CD14-positive monocyte (primary cell): Measurements from ENCODE around the gene UTP25. TPM values are rescaled to one million over a fixed set of nuclear protein-coding genes. Genes with fewer than 3 reads are reported as not detected.

ENCODE experiments used
- DNase-seq, 3 donors: peaks; one replicate each; pipeline ENCODE4 v3.0.0-alpha.2; 2011 to 2022
- H2AFZ ChIP-seq: 2 replicates; pipeline ENCODE4 v1.6.0; 2012; ENCODE audit warnings: mild to moderate bottlenecking, low read depth, low read length, inconsistent platforms; ENCODE audit not compliant: insufficient read depth, poor library complexity, severe bottlenecking
- H3K27ac ChIP-seq, 2 donors: 1 replicate in 1 of 2; 2 replicates in 1 of 2; pipeline ENCODE4 v1.5.1; 2012 to 2013; ENCODE audit warnings: low read length in 2 of 2, control low read depth in 1 of 2, inconsistent platforms in 1 of 2, low read depth in 1 of 2, mild to moderate bottlenecking in 1 of 2
- H3K27me3 ChIP-seq, 2 donors: one replicate each; pipeline versions ENCODE4 v1.6.0 to v1.6.1; 2011 to 2013; ENCODE audit warnings: low read length in 2 of 2; ENCODE audit not compliant: control insufficient read depth in 2 of 2, insufficient read depth in 2 of 2
- H3K36me3 ChIP-seq, 2 donors: replicated peaks in 1 of 2; 1 replicate in 1 of 2; 2 replicates in 1 of 2; pipeline versions ENCODE4 v1.5.1 to v1.6.1; 2012 to 2013; ENCODE audit warnings: low read length in 2 of 2, control low read depth in 1 of 2, inconsistent platforms in 1 of 2, mild to moderate bottlenecking in 1 of 2; ENCODE audit not compliant: insufficient read depth in 2 of 2, control insufficient read depth in 1 of 2
- H3K4me1 ChIP-seq, 2 donors: 1 replicate in 1 of 2; 2 replicates in 1 of 2; pipeline versions ENCODE4 v1.5.1 to v1.6.1; 2012 to 2013; ENCODE audit warnings: low read length in 2 of 2, control low read depth in 1 of 2, inconsistent platforms in 1 of 2, mild to moderate bottlenecking in 1 of 2, moderate library complexity in 1 of 2; ENCODE audit not compliant: insufficient read depth in 2 of 2, control insufficient read depth in 1 of 2
- H3K4me2 ChIP-seq: replicated peaks from 2 replicates; pipeline ENCODE3; 2012; ENCODE audit warnings: low read length, moderate library complexity, mild to moderate bottlenecking; ENCODE audit not compliant: poor library complexity, severe bottlenecking; ENCODE audit errors: extremely low read depth
- H3K4me3 ChIP-seq, 3 experiments: fragments of 200-600 bp in 1 of 3; sonication (generic) in 1 of 3; replicated peaks in 1 of 3; 1 replicate in 2 of 3; 2 replicates in 1 of 3; pipeline ENCODE4 v1.5.1; 2011 to 2013; ENCODE audit warnings: low read length in 3 of 3, mild to moderate bottlenecking in 3 of 3, control low read depth in 2 of 3, low read depth in 2 of 3, inconsistent platforms in 1 of 3, moderate library complexity in 1 of 3
- H3K79me2 ChIP-seq: 2 replicates; pipeline ENCODE4 v1.6.0; 2012; ENCODE audit warnings: mild to moderate bottlenecking, control low read depth, inconsistent platforms, low read length, moderate library complexity; ENCODE audit not compliant: insufficient read depth
- H3K9ac ChIP-seq: 2 replicates; pipeline ENCODE4 v1.6.0; 2017; ENCODE audit warnings: low read length, mild to moderate bottlenecking; ENCODE audit not compliant: insufficient read depth, poor library complexity, severe bottlenecking
- H3K9me3 ChIP-seq, 2 donors: replicated peaks in 1 of 2; 1 replicate in 1 of 2; 2 replicates in 1 of 2; pipeline versions ENCODE4 v1.5.1 to v1.6.1; 2012 to 2013; ENCODE audit warnings: low read length in 2 of 2, control low read depth in 1 of 2; ENCODE audit not compliant: control insufficient read depth in 1 of 2, insufficient read depth in 1 of 2
- H4K20me1 ChIP-seq: 2 replicates; pipeline ENCODE4 v1.6.0; 2012; ENCODE audit warnings: mild to moderate bottlenecking, low read length, control low read depth, moderate library complexity; ENCODE audit not compliant: insufficient read depth
- H3K27ac Mint-ChIP-seq, 7 donors: one replicate each; pipeline ENCODE4 v1.8.0; 2020; ENCODE audit warnings: mild to moderate bottlenecking in 7 of 7, mixed read lengths in 7 of 7, moderate library complexity in 6 of 7, inconsistent platforms in 2 of 7
- H3K27me3 Mint-ChIP-seq, 3 donors: one replicate each; pipeline ENCODE4 v1.8.0; 2021 to 2022; ENCODE audit warnings: low read depth in 3 of 3, mild to moderate bottlenecking in 3 of 3, mixed read lengths in 3 of 3, moderate library complexity in 3 of 3, inconsistent platforms in 1 of 3
- H3K36me3 Mint-ChIP-seq, 2 donors: one replicate each; pipeline ENCODE4 v1.8.0; 2020; ENCODE audit warnings: mixed read lengths in 2 of 2, inconsistent platforms in 1 of 2, mild to moderate bottlenecking in 1 of 2
- H3K4me1 Mint-ChIP-seq: one replicate; pipeline ENCODE4 v1.8.0; 2020; ENCODE audit warnings: mild to moderate bottlenecking, mixed read lengths
- H3K4me3 Mint-ChIP-seq, 2 donors: one replicate each; pipeline ENCODE4 v1.8.0; 2020; ENCODE audit warnings: mild to moderate bottlenecking in 2 of 2, mixed read lengths in 2 of 2, moderate library complexity in 1 of 2
- H3K9me3 Mint-ChIP-seq, 7 donors: one replicate each; pipeline ENCODE4 v1.8.0; 2020 to 2022; ENCODE audit warnings: mixed read lengths in 7 of 7, mild to moderate bottlenecking in 6 of 7, moderate library complexity in 6 of 7, inconsistent platforms in 2 of 7
- WGBS: methylation state at CpG from one replicate; pipeline ENCODE4 v1.1.5; 2013; ENCODE audit warnings: missing lambda C conversion rate; ENCODE audit not compliant: insufficient coverage; 5-methylcytosine and 5-hydroxymethylcytosine counted together
- intact Hi-C, 2 donors: fragments of 100-400 bp; cut with micrococcal nuclease; formaldehyde crosslinking; loops; one replicate each; pipeline versions ENCODE4 v1.15.0 to v1.15.1; 2023
- polyA plus RNA-seq, 3 donors: library from polyadenylated mRNA; depleted of rRNA in 1 of 3; unstranded in 2 of 3; stranded (reverse) in 1 of 3; fragments of 300-500 nt in 2 of 3; fragments of >200 nt in 1 of 3; fragmentation: Illumina TruSeq in 2 of 3; gene quantifications; 1 replicate in 2 of 3; 2 replicates in 1 of 3; pipeline ENCODE4 v1.2.3, GENCODE V29; 2012 to 2021
- TF ChIP-seq, protein P1 (sequence below): fragments of 200-600 bp; IDR thresholded peaks from one replicate; pipeline ENCODE4 v1.8.0; 2022; ENCODE audit warnings: antibody characterized with exemption, mild to moderate bottlenecking

UTP25 gene
- polyA plus RNA-seq, 3 donors, result 0.98 to 1.4 (median 1.1) TPM

DNA sequence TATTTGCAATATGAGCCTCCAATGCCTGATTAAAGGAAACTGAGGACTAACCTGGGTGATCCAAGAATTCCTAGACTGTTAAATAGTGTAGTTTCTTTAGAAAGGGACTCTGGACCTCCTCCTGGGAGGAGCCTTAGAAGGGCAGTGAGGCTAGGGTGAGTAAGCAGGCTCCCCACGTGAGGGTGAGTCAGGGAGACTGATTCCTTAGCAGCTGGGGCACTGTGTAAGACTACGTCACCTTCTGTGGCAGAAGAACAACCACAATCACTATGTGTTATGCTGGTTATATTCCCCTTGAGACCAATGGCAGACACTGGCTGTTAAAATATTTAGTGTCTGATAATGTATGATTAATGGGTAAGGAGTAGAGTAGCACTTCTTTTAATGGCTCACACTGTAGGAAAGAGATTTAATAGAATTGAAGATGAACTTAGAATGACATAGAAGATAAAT is 56.9 kb downstream of the UTP25 start:
- Mint-ChIP-seq H3K27ac (no peak overlapping the region), H3K27me3 (peaks cover 0 to 9% (median 6%) of the 10 kb centered on the region in 3 donors), H3K4me1 (no peaks in the 10 kb centered on the region), H3K9me3 (peaks cover 0 to 5% (median 1%) of the 10 kb centered on the region in 7 donors), H3K4me3 (no peak overlapping the region), H3K36me3 (no peaks in the 10 kb centered on the region)
- no peaks in the 10 kb centered on the region for H3K79me2 ChIP-seq
- H3K4me2 ChIP-seq, result no peak overlapping the region
- no peaks in the 10 kb centered on the region for H3K27me3 ChIP-seq
- H3K36me3 ChIP-seq, result no peaks in the 10 kb centered on the region
- H4K20me1 ChIP-seq, result no peaks in the 10 kb centered on the region
- intact Hi-C loops, result no loop called here
- TF ChIP-seq, protein P1, sequence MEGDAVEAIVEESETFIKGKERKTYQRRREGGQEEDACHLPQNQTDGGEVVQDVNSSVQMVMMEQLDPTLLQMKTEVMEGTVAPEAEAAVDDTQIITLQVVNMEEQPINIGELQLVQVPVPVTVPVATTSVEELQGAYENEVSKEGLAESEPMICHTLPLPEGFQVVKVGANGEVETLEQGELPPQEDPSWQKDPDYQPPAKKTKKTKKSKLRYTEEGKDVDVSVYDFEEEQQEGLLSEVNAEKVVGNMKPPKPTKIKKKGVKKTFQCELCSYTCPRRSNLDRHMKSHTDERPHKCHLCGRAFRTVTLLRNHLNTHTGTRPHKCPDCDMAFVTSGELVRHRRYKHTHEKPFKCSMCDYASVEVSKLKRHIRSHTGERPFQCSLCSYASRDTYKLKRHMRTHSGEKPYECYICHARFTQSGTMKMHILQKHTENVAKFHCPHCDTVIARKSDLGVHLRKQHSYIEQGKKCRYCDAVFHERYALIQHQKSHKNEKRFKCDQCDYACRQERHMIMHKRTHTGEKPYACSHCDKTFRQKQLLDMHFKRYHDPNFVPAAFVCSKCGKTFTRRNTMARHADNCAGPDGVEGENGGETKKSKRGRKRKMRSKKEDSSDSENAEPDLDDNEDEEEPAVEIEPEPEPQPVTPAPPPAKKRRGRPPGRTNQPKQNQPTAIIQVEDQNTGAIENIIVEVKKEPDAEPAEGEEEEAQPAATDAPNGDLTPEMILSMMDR, result no peak
- no peak overlapping the region for H2AFZ ChIP-seq
- H3K9me3 ChIP-seq, result no peaks in the 10 kb centered on the region
- H3K4me1 ChIP-seq, result no peaks in the 10 kb centered on the region
- no peak overlapping the region for H3K4me3 ChIP-seq
- no peak overlapping the region for H3K27ac ChIP-seq
- peak; percentile 0 to 58 (median 15) for DNase-seq
- H3K9ac ChIP-seq, result no peak overlapping the region
- WGBS, result no CpG with 5 or more reads among the region's 2 CpGs

DNA sequence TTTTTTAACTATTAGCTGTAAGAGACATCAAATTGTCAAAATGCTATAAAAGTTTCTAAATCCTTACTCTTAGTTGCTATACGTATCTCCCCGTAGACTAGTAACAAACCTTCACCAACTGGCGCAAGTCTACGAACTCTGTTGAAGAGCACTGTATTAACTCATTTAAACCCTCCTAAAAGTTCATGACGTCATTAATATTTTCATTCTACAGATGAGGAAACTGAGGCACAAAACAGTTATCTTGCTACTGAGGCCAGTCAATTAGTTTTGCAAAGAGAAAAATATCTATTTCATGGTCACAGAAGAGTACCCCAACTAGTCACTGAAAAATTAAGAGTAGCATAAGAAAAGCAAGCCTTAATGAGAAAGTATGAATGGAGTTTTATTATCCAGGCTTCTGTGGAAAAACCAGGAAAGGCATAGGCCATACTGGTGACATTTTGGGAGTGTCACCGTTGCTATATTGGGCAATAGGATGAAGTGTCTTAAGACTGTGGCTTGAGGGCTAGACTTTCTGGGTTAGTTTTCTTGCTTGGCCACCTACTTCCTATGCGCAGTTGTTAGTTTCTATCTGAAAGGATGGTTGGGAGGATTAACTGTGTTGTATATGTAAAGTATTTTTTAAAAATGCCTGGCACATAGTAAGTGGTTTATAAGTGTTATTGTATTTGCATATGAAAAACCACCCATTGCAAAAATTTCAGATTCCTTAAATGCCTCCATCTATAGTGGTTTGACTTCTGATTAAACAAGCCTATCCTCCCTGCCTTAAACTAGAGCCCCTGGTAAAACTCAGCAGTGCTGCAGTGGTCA is 57.8 kb downstream of the UTP25 start:
- no peaks in the 10 kb centered on the region for H3K9me3 ChIP-seq
- no peaks in the 10 kb centered on the region for H3K36me3 ChIP-seq
- Mint-ChIP-seq H3K4me1 (no peaks in the 10 kb centered on the region), H3K9me3 (peaks cover 0 to 5% (median 1%) of the 10 kb centered on the region in 7 donors), H3K27ac (no peak overlapping the region), H3K4me3 (no peak overlapping the region), H3K27me3 (peaks cover 0 to 9% (median 5%) of the 10 kb centered on the region in 3 donors), H3K36me3 (no peaks in the 10 kb centered on the region)
- no peaks in the 10 kb centered on the region for H4K20me1 ChIP-seq
- no peaks in the 10 kb centered on the region for H3K4me1 ChIP-seq
- TF ChIP-seq, protein P1, result no peak
- no peak for DNase-seq
- intact Hi-C loops, result no loop called here
- no peaks in the 10 kb centered on the region for H3K27me3 ChIP-seq
- 95% methylated on average over 4 of the region's 7 CpGs for WGBS
- H3K4me3 ChIP-seq, result no peak overlapping the region
- no peak overlapping the region for H3K27ac ChIP-seq
- H2AFZ ChIP-seq, result no peak overlapping the region
- H3K9ac ChIP-seq, result no peak overlapping the region
- no peak overlapping the region for H3K4me2 ChIP-seq
- H3K79me2 ChIP-seq, result no peaks in the 10 kb centered on the region
